Lung microvascular endothelial cell (primary cell): ENCODE results near the gene PFKFB2. TPM values are rescaled to one million over a fixed set of nuclear protein-coding genes. Genes with fewer than 3 reads are reported as not detected.

Source experiments
- DNase-seq, 2 donors: peaks; one replicate each; pipeline versions ENCODE4 v3.0.0 to v3.0.0-alpha.2; 2010; ENCODE audit warnings: low read depth in 2 of 2
- total RNA-seq: library from RNA; depleted of rRNA; stranded (reverse); fragments of >200 nt; gene quantifications from 2 replicates; pipeline ENCODE4 v1.2.1, GENCODE V29; 2014

The PFKFB2 gene
- total RNA-seq, 1 donor from 2014 or later, result 0.99 TPM

- DNase-seq, result no peak
These were observed 14.1 kb downstream of the PFKFB2 start for GRCh38 chr1:207067185-207067584.

- DNase-seq, result no peak
These were observed 14.6 kb downstream of the PFKFB2 start for GRCh38 chr1:207067665-207068064.

DNA sequence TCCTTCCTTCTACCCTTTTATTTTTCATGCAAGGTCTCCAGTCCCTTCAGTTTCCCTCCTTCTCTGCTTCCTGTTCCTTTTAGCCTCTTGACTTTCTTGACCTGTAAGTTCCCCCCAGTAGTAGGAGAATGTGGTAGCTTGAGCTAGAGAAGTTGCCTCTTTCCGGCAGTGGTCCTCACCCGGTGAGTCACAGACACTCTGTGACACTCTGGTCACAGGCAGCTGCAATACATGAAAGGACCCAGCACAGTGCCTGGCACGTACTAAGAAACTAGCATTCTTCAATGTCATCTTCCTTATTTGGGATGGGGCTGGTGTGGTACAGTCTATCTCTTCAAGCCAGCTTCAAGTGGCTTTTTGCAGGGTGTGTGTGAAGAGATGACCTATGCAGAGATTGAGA is 16.0 kb downstream of the PFKFB2 start:
- no peak for DNase-seq

DNA sequence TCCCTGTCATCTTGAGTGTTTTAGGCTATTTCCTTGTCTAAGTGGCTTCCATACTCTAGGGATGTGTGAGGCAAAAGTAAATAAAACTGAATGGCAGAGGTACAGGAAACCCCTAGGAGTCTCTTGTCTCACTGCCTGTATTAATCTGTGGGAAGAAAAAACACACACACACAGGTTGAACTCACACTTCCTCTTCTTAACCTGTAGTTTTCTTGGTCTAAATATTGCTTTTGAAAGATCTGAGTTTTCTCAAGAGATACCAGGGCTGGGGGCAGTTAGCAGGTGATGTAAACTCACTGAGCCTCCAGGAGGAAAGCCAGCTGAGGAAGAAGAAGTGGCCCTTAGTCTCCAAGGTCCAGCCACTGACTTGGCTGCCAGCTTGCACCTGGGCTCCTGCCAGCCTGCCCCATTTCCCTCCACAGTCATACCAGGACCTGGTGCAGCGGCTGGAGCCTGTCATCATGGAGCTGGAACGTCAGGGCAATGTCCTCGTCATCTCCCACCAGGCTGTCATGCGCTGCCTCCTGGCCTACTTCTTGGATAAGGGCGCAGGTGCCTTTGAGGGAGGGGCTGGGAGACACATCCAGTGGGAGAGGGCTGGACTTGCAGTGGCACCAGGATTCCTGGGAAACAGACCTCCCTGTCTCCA is 16.9 kb downstream of the PFKFB2 start:
- no peak for DNase-seq

- DNase-seq, result no peak
These were observed 17.7 kb downstream of the PFKFB2 start for GRCh38 chr1:207070811-207071210.

- no peak for DNase-seq
These were observed 18.4 kb downstream of the PFKFB2 start for GRCh38 chr1:207071426-207071825.

DNA sequence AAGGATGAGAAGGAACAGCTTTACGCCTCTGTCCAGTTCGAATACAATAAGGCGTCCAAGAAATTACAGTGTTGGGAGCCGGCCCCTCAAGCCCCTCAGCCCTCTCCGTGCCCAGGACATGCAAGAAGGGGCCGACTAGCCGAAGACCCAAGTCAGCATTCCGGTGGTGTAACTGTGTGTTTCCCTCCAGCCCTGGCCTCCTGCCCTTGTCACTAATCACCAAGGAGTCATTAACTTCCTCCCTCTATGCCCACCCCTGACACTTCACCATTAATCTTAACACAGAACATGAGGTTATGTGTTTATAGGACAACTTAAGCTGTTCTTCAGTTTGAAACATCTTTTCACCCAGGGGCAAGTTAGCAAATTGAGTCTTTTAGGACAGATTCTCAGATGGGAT is 19.2 kb downstream of the PFKFB2 start:
- no peak for DNase-seq

GRCh38 chr1:207073906-207074820 is 21.1 kb downstream of the PFKFB2 start:
- no peak for DNase-seq

DNA sequence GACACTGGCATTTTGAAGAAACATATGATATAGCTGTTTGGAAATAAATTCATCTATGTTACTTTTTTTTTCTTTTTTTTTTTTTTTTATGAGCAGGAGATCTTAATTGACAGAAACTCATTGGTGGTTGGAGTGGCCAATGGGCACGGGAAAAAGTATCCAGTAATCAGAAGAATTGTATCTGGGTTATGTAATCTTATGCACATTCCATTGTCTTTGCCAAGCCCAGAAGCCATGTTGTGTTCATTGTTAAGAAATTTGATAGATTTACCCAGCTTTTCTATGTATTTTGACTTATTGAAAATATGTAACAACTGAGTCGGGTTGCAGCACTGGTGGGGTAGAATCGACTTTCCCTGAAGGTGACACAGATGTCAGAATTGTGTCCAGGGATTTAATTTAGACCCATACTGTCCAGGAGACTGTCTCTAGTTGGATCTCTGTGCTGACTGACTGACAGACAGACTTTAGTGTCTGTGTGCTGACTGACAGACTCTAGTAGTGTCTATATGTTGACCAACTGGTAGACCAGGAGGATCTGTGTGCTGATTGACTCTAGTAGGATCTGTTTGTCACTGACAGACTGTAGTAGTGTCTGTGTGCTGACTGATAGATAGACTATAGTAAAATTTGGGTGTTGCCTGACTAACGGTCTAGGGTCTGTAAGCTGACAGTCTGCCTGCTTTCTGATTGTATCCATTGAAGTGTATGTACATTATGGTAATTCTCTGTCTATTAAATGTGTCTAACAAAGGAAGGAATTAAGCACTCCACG is 23.3 kb downstream of the PFKFB2 start:
- no peak for DNase-seq

GRCh38 chr1:207077012-207077411 is 23.9 kb downstream of the PFKFB2 start:
- DNase-seq, result no peak

DNA sequence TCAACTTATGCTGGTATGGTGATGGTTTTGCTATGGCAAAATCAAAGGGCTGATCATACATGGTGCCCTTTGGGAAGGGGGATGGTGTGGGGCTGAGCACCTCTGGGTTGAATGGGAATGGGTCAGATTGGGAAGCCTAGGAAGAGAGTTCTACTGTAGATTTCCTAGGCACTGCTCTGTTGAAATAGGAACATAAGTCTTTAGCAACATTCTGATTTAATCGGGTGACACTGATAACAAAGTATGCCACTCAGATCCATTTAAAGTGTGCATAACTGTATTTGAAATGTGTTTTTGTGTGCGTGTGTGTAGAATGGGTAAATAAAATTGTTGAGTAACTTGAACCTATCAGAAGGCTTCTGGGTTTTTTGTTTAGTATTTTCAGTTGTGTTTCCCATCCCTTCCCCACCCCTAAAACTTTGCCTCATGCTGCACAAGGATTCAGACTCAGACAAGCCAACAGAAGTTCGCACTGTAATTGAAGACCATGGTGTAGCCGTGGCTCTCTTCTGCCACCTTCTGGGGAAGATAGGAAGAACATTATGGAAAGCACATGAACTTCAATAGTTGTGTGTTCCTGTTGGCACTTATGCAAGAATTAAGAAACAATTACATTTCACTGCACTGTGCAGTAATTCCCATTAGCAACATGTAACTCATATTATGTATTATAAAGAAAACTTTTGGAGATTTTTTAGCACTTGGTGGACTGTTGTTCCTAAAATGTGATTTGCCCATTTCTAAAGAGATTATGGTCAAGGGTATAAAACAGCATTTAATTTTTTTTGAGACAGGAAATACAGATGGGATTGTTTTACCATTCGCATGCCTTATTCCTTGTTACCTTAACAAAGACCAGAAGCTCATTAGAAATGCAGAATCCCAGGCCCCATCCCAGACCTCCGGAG is 24.6 kb downstream of the PFKFB2 start:
- peak; percentile 74 to 78 for DNase-seq

- no peak for DNase-seq
These were observed 25.6 kb downstream of the PFKFB2 start for GRCh38 chr1:207078578-207079132.

DNA sequence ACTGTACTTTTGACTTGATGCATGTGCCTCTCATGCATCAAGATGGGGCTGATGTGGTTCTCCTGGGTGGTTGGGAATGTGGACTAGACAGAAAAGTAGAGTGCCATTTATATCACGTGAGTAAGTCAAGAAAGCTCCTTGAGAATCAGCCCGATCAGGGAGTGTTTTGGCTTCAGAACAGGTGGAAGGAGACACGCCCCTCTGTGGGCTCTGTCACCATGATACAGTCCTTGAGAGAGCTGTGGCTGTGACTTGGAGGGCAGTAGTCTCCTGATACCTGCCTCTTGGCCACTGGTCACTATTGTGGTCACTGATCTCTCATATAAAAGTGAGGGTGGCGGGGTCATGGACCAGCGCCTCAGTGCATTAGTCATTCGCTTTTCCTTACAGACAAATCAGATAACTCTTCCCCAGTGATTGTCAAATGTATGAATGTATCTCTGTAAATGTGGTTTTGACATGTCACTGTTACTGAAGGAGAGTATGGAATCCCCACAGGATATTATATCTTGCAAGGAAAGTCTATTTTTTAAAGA is 26.7 kb downstream of the PFKFB2 start:
- no peak for DNase-seq

GRCh38 chr1:207081088-207081487 is 28.0 kb downstream of the PFKFB2 start:
- DNase-seq, result no peak

GRCh38 chr1:207081806-207082205 is 28.7 kb downstream of the PFKFB2 start:
- DNase-seq, result no peak

DNA sequence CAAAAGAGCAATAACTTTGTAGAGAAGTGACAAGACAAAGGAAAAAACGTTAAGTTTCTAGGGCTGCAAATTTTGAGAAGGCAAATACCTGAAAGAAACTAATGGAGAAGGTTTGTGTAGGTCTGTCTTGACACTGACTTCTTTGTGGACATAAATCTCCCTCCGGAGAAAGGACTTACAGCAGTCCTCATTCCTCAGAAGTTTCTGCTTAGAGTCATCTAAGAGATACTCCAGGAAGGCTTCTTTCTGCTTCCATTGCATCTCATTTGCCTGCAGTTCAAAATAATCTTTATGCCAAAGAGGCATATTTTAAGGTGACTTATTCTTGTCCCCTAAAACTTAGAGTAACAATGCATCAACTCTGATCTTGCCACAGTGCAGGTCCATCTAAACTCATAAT is 31.2 kb downstream of the PFKFB2 start:
- no peak for DNase-seq

DNA sequence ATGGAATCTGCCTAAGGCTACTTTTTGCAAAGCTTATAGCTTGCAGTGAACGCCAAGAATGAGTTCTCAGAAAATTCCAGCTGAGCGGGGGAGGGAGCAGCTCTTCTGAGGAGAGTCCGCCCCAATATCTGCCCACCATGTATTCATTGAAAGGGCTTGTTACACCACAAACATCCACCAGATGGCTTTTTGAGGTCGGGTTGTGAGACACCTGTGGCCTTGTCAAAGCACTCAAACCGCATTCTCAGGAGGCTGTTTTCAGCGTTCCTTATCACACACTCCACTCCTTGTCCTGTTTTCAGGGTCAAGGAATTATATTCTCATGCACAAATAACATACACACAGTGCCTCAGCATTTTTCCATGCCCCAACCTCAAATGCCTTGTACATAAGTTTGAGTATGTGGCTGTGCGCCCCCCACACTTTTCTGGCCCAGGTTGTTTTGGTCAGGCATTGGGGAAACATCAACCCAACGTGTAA is 31.7 kb downstream of the PFKFB2 start:
- DNase-seq, result peak; percentile 67 to 74

DNA sequence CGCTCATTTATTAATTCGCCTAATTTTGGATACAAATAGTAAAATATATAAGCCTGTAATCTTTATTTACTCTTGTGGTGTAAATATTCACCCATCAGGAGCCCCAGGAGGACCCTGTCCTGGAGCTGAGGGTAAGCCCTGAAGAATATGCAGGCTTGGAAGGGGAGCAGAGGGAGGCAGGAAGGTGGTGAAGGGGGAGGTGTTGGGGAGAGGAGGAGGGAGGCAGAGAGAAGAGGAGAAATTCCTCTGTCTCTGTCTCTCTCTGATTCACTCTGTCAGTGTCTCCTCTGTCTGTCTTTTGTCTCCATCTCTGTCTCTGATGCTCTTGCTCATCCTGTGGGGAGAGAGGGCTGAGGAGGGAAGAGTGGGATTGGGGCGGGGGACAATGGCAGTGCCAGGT is 32.8 kb downstream of the PFKFB2 start:
- DNase-seq, result no peak

GRCh38 chr1:207088161-207088560 is 35.1 kb downstream of the PFKFB2 start:
- DNase-seq, result no peak
